ENCODE measurements around the gene KCNMB3. TPM values are rescaled to one million over a fixed set of nuclear protein-coding genes. Genes with fewer than 3 reads are reported as not detected.
"Not testable (repeated sequence)": the region's sequence is repeated elsewhere in the genome, so short reads cannot be mapped to it uniquely, and the experiment has no call there.

The KCNMB3 gene
- total and polyA plus RNA-seq, 10 donors = 4.5 to 10.5 (median 7.0) TPM

DNA sequence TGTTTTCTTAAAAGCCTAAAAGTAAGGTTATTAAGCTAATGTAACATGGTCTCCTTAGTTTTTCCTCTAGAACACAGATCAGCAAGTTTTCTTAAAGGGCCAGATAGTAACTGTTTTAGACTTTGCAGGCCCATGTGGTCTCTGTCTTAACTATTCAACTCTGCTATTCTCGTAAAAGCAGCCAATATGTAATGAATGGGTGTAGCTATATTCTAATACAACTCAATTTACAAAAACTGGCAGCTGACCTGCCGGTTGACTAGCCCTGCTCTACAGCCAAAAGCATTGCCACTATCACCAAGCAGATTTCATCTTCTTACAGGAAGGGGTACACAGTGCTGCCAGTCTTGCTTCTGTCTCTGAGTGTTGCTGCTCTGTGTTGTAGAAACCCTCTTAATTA is 27.4 kb downstream of the KCNMB3 start:
- intact Hi-C loops (cut with DNase I; ENCODE audit: low total_unique reads) = no loop called here
- no peak for TF ChIP-seq POLR2AphosphoS5 (IDR thresholded peaks at IDR 0.05)
- TF ChIP-seq, protein P1, sequence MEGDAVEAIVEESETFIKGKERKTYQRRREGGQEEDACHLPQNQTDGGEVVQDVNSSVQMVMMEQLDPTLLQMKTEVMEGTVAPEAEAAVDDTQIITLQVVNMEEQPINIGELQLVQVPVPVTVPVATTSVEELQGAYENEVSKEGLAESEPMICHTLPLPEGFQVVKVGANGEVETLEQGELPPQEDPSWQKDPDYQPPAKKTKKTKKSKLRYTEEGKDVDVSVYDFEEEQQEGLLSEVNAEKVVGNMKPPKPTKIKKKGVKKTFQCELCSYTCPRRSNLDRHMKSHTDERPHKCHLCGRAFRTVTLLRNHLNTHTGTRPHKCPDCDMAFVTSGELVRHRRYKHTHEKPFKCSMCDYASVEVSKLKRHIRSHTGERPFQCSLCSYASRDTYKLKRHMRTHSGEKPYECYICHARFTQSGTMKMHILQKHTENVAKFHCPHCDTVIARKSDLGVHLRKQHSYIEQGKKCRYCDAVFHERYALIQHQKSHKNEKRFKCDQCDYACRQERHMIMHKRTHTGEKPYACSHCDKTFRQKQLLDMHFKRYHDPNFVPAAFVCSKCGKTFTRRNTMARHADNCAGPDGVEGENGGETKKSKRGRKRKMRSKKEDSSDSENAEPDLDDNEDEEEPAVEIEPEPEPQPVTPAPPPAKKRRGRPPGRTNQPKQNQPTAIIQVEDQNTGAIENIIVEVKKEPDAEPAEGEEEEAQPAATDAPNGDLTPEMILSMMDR (IDR thresholded peaks at IDR 0.05 in 8 of 11, conservative IDR thresholded peaks at IDR 0.05 in 3 of 11) = no peak
- no peak for TF ChIP-seq POLR2A (IDR thresholded peaks at IDR 0.05)
- Histone ChIP-seq H3K9me3 (no peaks in the 10 kb centered on the region), H3K36me3 (peaks cover 0 to 89% (median 37%) of the 10 kb centered on the region in 6 donors), H3K4me3 (no peak overlapping the region), H3K27me3 (replicated peaks in 1 of 7) (no peaks in the 10 kb centered on the region), H3K4me1 (no peaks in the 10 kb centered on the region), H3K27ac (no peak overlapping the region)
- no peak for DNase-seq
- WGBS, 5 donors = 93 to 97% (median 95%) methylated on average over 2 of the region's 2 CpGs

- WGBS, 5 donors = 90 to 100% (median 92%) methylated on average over 1 of the region's 1 CpG
These were observed 32.7 kb downstream of the KCNMB3 start for GRCh38 chr3:179218213-179218612.

GRCh38 chr3:179215550-179215949 is 35.4 kb downstream of the KCNMB3 start:
- DNase-seq; H3K4me3 ChIP-seq; intact Hi-C loops (cut with DNase I; ENCODE audit: low total_unique reads); H3K27me3 ChIP-seq (replicated peaks in 1 of 7); H3K27ac ChIP-seq; H3K4me1 ChIP-seq; H3K9me3 ChIP-seq: not testable (repeated sequence)
- peaks cover 0 to 80% (median 17%) of the 10 kb centered on the region in 6 donors for H3K36me3 ChIP-seq
- 11 to 88% (median 71%) methylated on average over 1 of the region's 1 CpG for WGBS, 5 donors

More at GRCh38 chr3:179218213-179218612, 32.7 kb downstream of the KCNMB3 start:
- intact Hi-C loops (cut with DNase I; ENCODE audit: low total_unique reads); H3K27me3 ChIP-seq (replicated peaks in 1 of 7); H3K27ac ChIP-seq; H3K9me3 ChIP-seq; H3K4me3 ChIP-seq; DNase-seq; H3K4me1 ChIP-seq: not testable (repeated sequence)
- peaks cover 0 to 82% (median 17%) of the 10 kb centered on the region in 6 donors for H3K36me3 ChIP-seq

GRCh38 chr3:179200790-179201189 is 50.1 kb downstream of the KCNMB3 start:
- Histone ChIP-seq H3K9me3 (no peaks in the 10 kb centered on the region), H3K27me3 (replicated peaks in 1 of 7) (no peaks in the 10 kb centered on the region), H3K27ac (no peak overlapping the region), H3K4me3 (no peak overlapping the region), H3K4me1 (peaks cover 0 to 17% (median 6%) of the 10 kb centered on the region in 6 donors), H3K36me3 (peaks cover 0 to 70% (median 37%) of the 10 kb centered on the region in 6 donors)
- no peak for TF ChIP-seq POLR2A (IDR thresholded peaks at IDR 0.05)
- no peak for DNase-seq
- intact Hi-C loops (cut with DNase I; ENCODE audit: low total_unique reads) = no loop called here
- WGBS, 5 donors = 93 to 97% (median 95%) methylated on average over 2 of the region's 2 CpGs

- Histone ChIP-seq H3K4me1 (peaks cover 0 to 58% (median 34%) of the 10 kb centered on the region in 6 donors), H3K27me3 (replicated peaks in 1 of 7) (no peaks in the 10 kb centered on the region), H3K9me3 (no peaks in the 10 kb centered on the region), H3K36me3 (peaks cover 0 to 31% (median 17%) of the 10 kb centered on the region in 6 donors), H3K27ac (peak overlapping the region in 4 of 8 donors; percentile 2 to 29 (median 4)), H3K4me3 (no peak overlapping the region)
- WGBS, 5 donors = 87 to 94% (median 91%) methylated on average over 4 of the region's 4 CpGs
- no peak for TF ChIP-seq POLR2A (IDR thresholded peaks at IDR 0.05)
- no peak for TF ChIP-seq POLR2AphosphoS5 (IDR thresholded peaks at IDR 0.05)
- TF ChIP-seq, protein P1 (IDR thresholded peaks at IDR 0.05 in 8 of 11, conservative IDR thresholded peaks at IDR 0.05 in 3 of 11) = no peak
- intact Hi-C loops (cut with DNase I; ENCODE audit: low total_unique reads) = no loop called here
- no peak for DNase-seq
These were observed 54.2 kb downstream of the KCNMB3 start for GRCh38 chr3:179196700-179197099.

DNA sequence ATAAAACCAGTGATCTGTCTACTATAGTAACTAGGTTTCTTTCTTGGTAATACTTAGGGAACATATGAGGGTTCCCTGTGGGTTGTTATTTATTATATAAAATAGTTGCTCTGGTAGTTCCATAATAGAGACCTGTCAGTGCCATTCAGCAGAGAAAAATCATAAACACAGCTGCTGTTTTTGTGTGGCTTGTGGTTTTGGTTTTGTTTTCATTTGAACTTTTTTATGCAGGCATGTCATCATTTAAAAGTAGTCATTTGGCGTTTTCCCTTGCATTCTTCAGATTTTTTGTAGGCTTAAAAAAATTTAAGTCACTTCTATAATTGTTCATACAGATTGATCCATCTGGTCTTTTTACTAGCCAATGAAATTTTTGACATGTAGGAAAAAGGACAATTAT is 54.8 kb downstream of the KCNMB3 start:
- peaks cover 0 to 61% (median 35%) of the 10 kb centered on the region in 6 donors for H3K4me1 ChIP-seq
- intact Hi-C loops (cut with DNase I; ENCODE audit: low total_unique reads) = no loop called here
- no peak for DNase-seq
- WGBS, 5 donors = 9 to 29% (median 14%) methylated on average over 1 of the region's 1 CpG
- TF ChIP-seq POLR2AphosphoS5 (IDR thresholded peaks at IDR 0.05) (no peak), POLR2A (IDR thresholded peaks at IDR 0.05) (no peak)
- TF ChIP-seq, protein P1 (IDR thresholded peaks at IDR 0.05 in 8 of 11, conservative IDR thresholded peaks at IDR 0.05 in 3 of 11) = no peak
- peaks cover 0 to 25% (median 12%) of the 10 kb centered on the region in 6 donors for H3K36me3 ChIP-seq
- H3K27ac ChIP-seq = peak overlapping the region in 5 of 8 donors; percentile 3 to 23 (median 12)
- H3K4me3 ChIP-seq = no peak overlapping the region
- H3K9me3 ChIP-seq = no peaks in the 10 kb centered on the region
- no peaks in the 10 kb centered on the region for H3K27me3 ChIP-seq (replicated peaks in 1 of 7)
